CD8-positive, alpha-beta memory T cell (primary cell): ENCODE measurements around the gene ENO2. TPM values are rescaled to one million over a fixed set of nuclear protein-coding genes. Genes with fewer than 3 reads are reported as not detected.
A peak's percentile ranks its signal among the peaks of the same experiment; 100 is the strongest.
"Not testable (repeated sequence)": the region's sequence is repeated elsewhere in the genome, so short reads cannot be mapped to it uniquely, and the experiment has no call there.

Experiments used
- CTCF ChIA-PET: fragments of 350-600 bp; sonication (Branson Sonifier 250); formaldehyde crosslinking; loops from one replicate; lab custom pipeline; 2021; ENCODE audit warnings: antibody characterized with exemption; lab: Charles Lee
- POLR2A ChIA-PET: fragments of 350-600 bp; sonication (Branson Sonifier 250); formaldehyde crosslinking; loops from one replicate; lab custom pipeline; 2021; ENCODE audit warnings: antibody characterized with exemption; lab: Charles Lee
- DNase-seq, 5 donors: peaks; one replicate each; pipeline versions ENCODE4 v3.0.0 to v3.0.0-alpha.2; 2020 to 2022; ENCODE audit warnings: mixed read lengths in 1 of 5
- H3K27ac ChIP-seq: one replicate; pipeline ENCODE4 v1.7.0; 2013; ENCODE audit warnings: low read depth, mild to moderate bottlenecking, low read length, moderate library complexity
- H3K27me3 ChIP-seq: 2 replicates; pipeline ENCODE4 v1.7.0; 2013; ENCODE audit warnings: low read length, mild to moderate bottlenecking; ENCODE audit not compliant: insufficient read depth, poor library complexity, severe bottlenecking
- H3K36me3 ChIP-seq: 2 replicates; pipeline ENCODE4 v1.7.0; 2013; ENCODE audit warnings: mild to moderate bottlenecking, low read length, moderate library complexity; ENCODE audit not compliant: insufficient read depth
- H3K4me1 ChIP-seq: 2 replicates; pipeline ENCODE4 v1.7.0; 2013; ENCODE audit warnings: mild to moderate bottlenecking, low read length, moderate library complexity; ENCODE audit not compliant: insufficient read depth
- H3K4me3 ChIP-seq: 2 replicates; pipeline ENCODE4 v1.7.0; 2013; ENCODE audit warnings: mild to moderate bottlenecking, low read length
- H3K9me3 ChIP-seq: 2 replicates; pipeline ENCODE4 v1.7.0; 2013; ENCODE audit warnings: mild to moderate bottlenecking, low read length
- H3K27ac Mint-ChIP-seq, 8 donors: one replicate each; pipeline ENCODE4 v1.8.0; 2020 to 2021; ENCODE audit warnings: mixed read lengths in 8 of 8, mild to moderate bottlenecking in 6 of 8, inconsistent platforms in 3 of 8, moderate library complexity in 3 of 8
- H3K27me3 Mint-ChIP-seq, 2 donors: one replicate each; pipeline ENCODE4 v1.8.0; 2020 to 2021; ENCODE audit warnings: mixed read lengths in 2 of 2, mild to moderate bottlenecking in 1 of 2, moderate library complexity in 1 of 2
- H3K36me3 Mint-ChIP-seq, 3 donors: one replicate each; pipeline ENCODE4 v1.8.0; 2020 to 2021; ENCODE audit warnings: mixed read lengths in 3 of 3, inconsistent platforms in 1 of 3, mild to moderate bottlenecking in 1 of 3
- H3K4me1 Mint-ChIP-seq, 3 donors: one replicate each; pipeline ENCODE4 v1.8.0; 2020 to 2021; ENCODE audit warnings: mixed read lengths in 3 of 3, inconsistent platforms in 1 of 3, mild to moderate bottlenecking in 1 of 3
- H3K4me3 Mint-ChIP-seq, 7 donors: one replicate each; pipeline ENCODE4 v1.8.0; 2020 to 2021; ENCODE audit warnings: mixed read lengths in 7 of 7, mild to moderate bottlenecking in 6 of 7, moderate library complexity in 4 of 7, inconsistent platforms in 2 of 7
- H3K9me3 Mint-ChIP-seq, 5 donors: one replicate each; pipeline ENCODE4 v1.8.0; 2020 to 2022; ENCODE audit warnings: mixed read lengths in 5 of 5, mild to moderate bottlenecking in 3 of 5, moderate library complexity in 2 of 5, inconsistent platforms in 1 of 5
- polyA plus RNA-seq: library from polyadenylated mRNA; unstranded; fragments of 300-500 nt; fragmentation: Illumina TruSeq; gene quantifications from one replicate; pipeline ENCODE4 v1.2.3, GENCODE V29; 2021
- total RNA-seq, 2 experiments: library from RNA; stranded (reverse); gene quantifications; one replicate each; pipeline ENCODE4 v1.2.3, GENCODE V29; 2021

ENO2 gene
- total and polyA plus RNA-seq, 3 experiments from 2014 or later, result 36.4 to 131 (median 125) TPM

DNA sequence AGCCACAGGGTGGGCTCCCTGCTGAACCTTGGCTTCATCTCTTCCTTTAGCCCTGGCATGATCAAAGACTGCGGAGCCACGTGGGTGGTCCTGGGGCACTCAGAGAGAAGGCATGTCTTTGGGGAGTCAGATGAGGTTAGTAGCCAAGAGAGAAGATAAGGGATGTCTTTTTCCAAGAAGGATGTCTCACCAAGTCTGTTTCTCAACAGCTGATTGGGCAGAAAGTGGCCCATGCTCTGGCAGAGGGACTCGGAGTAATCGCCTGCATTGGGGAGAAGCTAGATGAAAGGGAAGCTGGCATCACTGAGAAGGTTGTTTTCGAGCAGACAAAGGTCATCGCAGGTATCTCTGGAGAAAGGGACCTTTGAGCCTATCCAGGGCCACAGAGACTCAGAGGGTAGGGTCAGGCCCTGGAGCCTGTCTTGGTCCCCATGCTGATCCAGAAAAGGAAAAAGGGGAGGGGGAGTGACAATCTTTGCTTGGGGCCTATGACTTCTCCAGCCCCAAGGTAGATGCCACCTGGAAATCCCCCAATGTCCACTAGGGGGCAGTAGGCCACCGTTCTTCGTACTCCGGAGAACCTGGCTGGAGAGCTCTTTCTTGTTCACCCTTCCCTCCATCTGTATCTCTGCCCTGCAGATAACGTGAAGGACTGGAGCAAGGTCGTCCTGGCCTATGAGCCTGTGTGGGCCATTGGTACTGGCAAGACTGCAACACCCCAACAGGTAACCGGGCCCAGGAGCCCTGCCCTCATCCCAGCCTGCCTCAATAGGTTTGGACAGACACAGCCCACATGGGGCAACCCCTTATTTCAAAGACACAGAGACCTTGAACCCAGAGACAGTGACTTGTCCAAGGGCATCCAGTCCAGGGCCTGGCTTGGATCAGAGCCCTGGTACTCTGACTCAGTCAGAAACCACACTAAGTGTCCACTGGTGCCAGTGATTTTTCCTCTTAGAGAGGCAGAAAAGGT is 45.0 kb upstream of the ENO2 start:
- Mint-ChIP-seq H3K36me3 (peaks cover 2 to 66% (median 12%) of the 10 kb centered on the region in 3 donors), H3K4me3 (peak overlapping the region; percentile 85 to 96 (median 92)), H3K27me3 (no peaks in the 10 kb centered on the region), H3K4me1 (peaks cover 48 to 61% (median 52%) of the 10 kb centered on the region in 3 donors), H3K27ac (peak overlapping the region; percentile 82 to 92 (median 86)), H3K9me3 (no peaks in the 10 kb centered on the region)
- peak; percentile 76 to 87 (median 79) for DNase-seq
- Histone ChIP-seq H3K36me3 (peaks cover 23% of the 10 kb centered on the region), H3K27ac (peak overlapping the region; percentile 76), H3K4me3 (no peak overlapping the region), H3K4me1 (peaks cover 42% of the 10 kb centered on the region), H3K9me3 (no peaks in the 10 kb centered on the region), H3K27me3 (no peaks in the 10 kb centered on the region)
- ChIA-PET CTCF (interaction anchor here (0.6 to 11.0 kb wide), 32 partner anchors 11 to 256 kb away, joined by 3 to 135 read pairs (median 4); partner anchors contain the start of genes ATN1, C12orf57, C1RL and CDCA3), POLR2A (interaction anchor here (0.5 to 3.8 kb wide), 10 partner anchors 16 to 226 kb away, joined by 3 to 36 read pairs (median 4); partner anchors contain the start of genes C12orf57, CDCA3, ENO2 and MLF2)

DNA sequence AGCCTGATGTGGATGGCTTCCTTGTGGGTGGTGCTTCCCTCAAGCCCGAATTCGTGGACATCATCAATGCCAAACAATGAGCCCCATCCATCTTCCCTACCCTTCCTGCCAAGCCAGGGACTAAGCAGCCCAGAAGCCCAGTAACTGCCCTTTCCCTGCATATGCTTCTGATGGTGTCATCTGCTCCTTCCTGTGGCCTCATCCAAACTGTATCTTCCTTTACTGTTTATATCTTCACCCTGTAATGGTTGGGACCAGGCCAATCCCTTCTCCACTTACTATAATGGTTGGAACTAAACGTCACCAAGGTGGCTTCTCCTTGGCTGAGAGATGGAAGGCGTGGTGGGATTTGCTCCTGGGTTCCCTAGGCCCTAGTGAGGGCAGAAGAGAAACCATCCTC is 44.1 kb upstream of the ENO2 start:
- CTCF ChIA-PET, result interaction anchor here (1.0 to 11.0 kb wide), 17 partner anchors 14 to 534 kb away, joined by 3 to 135 read pairs (median 7); partner anchors contain the start of genes ATN1, C1R, C1RL and CDCA3
- POLR2A ChIA-PET, result not testable (repeated sequence)

DNA sequence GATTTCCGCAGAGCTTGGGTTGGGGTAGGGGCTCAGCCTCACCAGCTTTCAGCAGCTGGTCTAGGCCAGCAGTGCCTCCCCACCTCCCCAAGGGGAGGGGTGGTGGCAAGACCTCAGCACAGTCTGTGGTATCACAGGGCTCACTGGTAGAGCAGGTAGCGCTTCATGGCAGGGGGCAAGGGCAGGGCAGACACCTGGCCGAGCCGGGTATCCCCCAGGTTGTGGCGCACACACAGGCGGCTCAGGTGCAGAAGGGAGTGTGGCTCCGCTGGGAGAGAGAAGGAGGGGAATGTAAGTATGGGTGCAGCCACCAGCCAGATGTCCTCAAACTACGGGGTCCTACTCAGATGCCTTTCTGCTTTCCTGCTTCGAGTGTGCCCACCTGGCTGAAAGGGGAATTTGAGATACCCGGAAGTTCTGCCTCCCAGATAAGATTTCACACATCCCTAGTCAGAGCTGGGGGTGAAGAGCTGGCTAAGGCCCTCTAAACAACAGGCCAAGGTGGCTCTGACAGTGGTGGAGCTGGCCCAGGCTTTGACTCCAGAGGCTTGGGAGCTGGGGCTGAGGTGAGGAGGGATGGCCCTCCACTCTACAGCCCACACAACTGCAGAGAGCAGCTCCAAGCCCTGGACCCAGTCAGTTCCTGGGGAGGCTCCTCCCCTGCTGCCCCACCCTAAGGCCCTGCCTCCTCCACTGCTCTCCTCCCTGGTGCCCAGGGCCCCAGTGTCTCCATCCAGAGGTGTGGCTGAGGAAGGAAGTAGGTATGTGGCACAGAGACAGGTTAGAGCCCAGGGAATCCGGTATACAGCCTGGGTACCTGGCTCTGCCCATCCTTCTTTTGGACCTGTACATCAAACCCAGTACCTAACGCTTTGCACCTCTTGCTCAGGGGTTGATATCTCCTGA is 43.1 kb upstream of the ENO2 start:
- no peak overlapping the region for H3K27ac ChIP-seq
- H3K36me3 Mint-ChIP-seq, result peaks cover 0 to 53% (median 7%) of the 10 kb centered on the region in 3 donors

More for the DNA sequence above, 44.1 kb upstream of the ENO2 start:
- H3K4me3 ChIP-seq, H3K27me3 Mint-ChIP-seq, DNase-seq, H3K27me3 ChIP-seq, H3K9me3 ChIP-seq, H3K27ac ChIP-seq, H3K9me3 Mint-ChIP-seq: not testable (repeated sequence)
- Mint-ChIP-seq H3K27ac (peak overlapping the region in 7 of 8 donors; percentile 48 to 92 (median 77)), H3K4me3 (peak overlapping the region in 6 of 7 donors; percentile 23 to 91 (median 58)), H3K4me1 (peaks cover 49 to 67% (median 58%) of the 10 kb centered on the region in 3 donors), H3K36me3 (peaks cover 0 to 56% (median 7%) of the 10 kb centered on the region in 3 donors)
- peaks cover 17% of the 10 kb centered on the region for H3K36me3 ChIP-seq
- peaks cover 42% of the 10 kb centered on the region for H3K4me1 ChIP-seq

DNA sequence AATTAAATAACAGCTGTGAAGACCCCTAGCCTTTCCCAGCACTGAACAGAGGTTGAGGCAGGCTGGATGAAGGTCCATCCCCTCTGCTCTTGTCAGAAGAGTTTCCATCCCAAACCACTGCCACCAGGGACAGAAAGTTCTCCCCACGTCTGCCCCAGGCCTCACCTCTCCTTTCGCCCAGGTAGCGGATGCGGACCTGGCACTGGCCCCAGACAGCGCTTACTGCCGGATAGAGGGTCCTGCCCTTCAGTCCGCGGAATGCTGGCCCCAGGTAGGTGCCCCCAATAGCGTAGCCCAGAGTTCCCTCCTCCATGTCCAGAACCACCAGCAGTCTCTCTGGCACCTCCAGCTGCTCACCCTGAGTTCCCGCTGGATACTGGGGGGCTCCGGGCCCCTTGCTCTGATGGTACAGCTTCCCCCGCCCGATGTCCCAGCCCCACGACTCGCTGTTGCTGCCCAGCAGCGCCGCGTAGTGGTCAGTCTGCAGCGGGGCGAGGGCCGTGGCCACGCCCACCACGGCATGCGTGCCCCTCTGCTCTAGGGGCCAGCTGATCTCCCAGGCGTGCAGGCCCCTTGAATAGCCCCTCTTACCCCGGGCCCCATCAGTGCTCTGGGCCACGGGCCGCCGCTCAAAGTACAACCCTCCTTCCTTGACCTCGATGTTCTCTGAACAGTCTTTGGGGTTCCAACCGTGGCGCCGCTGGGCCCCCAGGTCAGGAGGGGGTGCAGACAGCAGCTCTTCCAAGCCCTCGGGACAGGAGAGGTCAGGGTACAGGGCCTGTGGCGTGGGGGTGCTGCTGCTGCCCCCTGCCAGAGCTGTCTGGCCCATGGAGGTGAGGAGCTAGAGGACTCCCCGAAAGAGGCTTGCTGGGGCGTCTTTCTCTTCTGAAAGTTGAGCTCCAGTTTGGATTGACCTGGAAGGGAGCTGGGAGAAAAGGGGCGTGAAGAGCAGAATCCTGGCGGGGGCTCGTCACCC is 42.0 kb upstream of the ENO2 start:
- Histone ChIP-seq H3K9me3 (no peaks in the 10 kb centered on the region), H3K4me1 (peaks cover 42% of the 10 kb centered on the region), H3K27me3 (no peaks in the 10 kb centered on the region), H3K4me3 (peak overlapping the region; percentile 96), H3K36me3 (peaks cover 17% of the 10 kb centered on the region), H3K27ac (peak overlapping the region; percentile 90)
- ChIA-PET POLR2A (interaction anchor here (0.5 to 3.6 kb wide), 23 partner anchors 8 to 317 kb away, joined by 3 to 46 read pairs (median 4); partner anchors contain the start of genes C12orf57, C1RL, CDCA3 and COPS7A), CTCF (interaction anchor here (0.6 to 11.0 kb wide), 61 partner anchors 9 to 272 kb away, joined by 3 to 135 read pairs (median 3); partner anchors contain the start of genes ATN1, C12orf57, C1RL and CDCA3)
- Mint-ChIP-seq H3K36me3 (peaks cover 0 to 53% (median 7%) of the 10 kb centered on the region in 3 donors), H3K27ac (peak overlapping the region; percentile 79 to 99 (median 88)), H3K4me3 (peak overlapping the region; percentile 83 to 97 (median 89)), H3K9me3 (no peaks in the 10 kb centered on the region), H3K4me1 (peaks cover 45 to 58% (median 58%) of the 10 kb centered on the region in 3 donors), H3K27me3 (no peaks in the 10 kb centered on the region)
- DNase-seq, result peak; percentile 81 to 87 (median 82)

More for the DNA sequence above, 43.1 kb upstream of the ENO2 start:
- Histone ChIP-seq H3K27me3 (no peaks in the 10 kb centered on the region), H3K9me3 (no peaks in the 10 kb centered on the region), H3K36me3 (peaks cover 17% of the 10 kb centered on the region), H3K4me3 (peak overlapping the region; percentile 96), H3K4me1 (peaks cover 42% of the 10 kb centered on the region)
- POLR2A ChIA-PET, result interaction anchor here (1.1 to 3.6 kb wide), 5 partner anchors 19 to 90 kb away, joined by 4 to 46 read pairs (median 22); partner anchors contain the start of genes CDCA3, ENO2 and USP5
- H3K27me3 Mint-ChIP-seq, result no peaks in the 10 kb centered on the region
- DNase-seq, result peak in 1 of 5 donors; percentile 27
- H3K9me3 Mint-ChIP-seq, result no peaks in the 10 kb centered on the region
- CTCF ChIA-PET, result interaction anchor here (0.8 to 11.0 kb wide), 28 partner anchors 7 to 535 kb away, joined by 3 to 135 read pairs (median 9); partner anchors contain the start of genes ATN1, C1R, C1RL and CDCA3
- H3K27ac Mint-ChIP-seq, result peak overlapping the region; percentile 79 to 99 (median 88)
- H3K4me1 Mint-ChIP-seq, result peaks cover 50 to 67% (median 58%) of the 10 kb centered on the region in 3 donors
- peak overlapping the region; percentile 83 to 97 (median 89) for H3K4me3 Mint-ChIP-seq

DNA sequence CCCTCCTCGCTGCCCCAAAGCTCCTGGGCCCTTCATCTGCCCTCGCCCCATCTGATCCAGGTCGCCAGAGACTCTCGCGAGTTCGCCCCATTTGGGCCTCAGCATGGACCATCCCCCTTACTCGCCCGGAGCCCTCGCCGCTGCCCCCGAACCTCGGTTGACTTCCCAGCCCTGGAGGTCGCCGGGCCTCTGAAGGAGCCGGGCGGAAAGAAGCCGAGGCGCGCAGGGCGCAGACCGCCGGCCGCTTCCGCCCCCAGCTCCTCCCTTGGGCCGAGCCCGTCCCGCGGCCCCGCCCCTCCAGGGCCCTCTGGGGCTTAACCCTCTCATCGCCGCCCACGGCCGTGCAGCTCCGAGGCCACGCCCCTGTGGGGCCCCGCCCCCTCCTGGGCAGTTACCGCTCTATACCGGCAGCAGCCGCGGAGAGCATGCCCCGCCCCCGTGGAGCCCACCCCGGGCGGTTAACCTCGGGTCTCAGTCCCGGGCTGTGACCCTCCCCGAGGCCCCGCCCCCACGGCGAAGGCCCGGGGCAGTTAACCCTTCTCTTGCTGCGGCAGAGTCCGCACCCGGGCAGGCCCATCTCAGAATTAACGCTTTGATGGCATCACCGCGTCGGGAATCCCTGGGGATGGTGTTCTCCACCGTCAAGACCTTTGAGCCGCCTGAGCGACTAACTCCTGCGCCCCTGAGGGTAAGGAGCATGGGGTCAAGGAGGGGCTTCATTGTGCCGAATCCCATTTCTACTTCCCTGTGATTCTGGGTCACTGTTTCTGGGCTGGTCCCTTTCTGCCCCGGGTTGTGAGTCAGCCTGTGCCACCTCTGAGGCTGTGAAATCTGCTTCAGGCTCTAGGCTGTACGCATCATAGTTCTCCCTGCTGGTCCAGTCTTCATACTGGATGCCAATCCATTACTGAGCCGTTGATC is 41.0 kb upstream of the ENO2 start, which contains the start of gene SPSB2:
Gene SPSB2, minus strand, starts transcription at position 210 of the 921 bp plus-strand sequence. CDS start 402 bp downstream, outside the sequence.
- Mint-ChIP-seq H3K27ac (peak within 1 kb of the TSS; percentile 85 to 99 (median 92)), H3K4me3 (peak within 1 kb of the TSS; percentile 83 to 97 (median 89)), H3K9me3 (no peaks in the 10 kb centered on the region), H3K27me3 (no peaks in the 10 kb centered on the region), H3K36me3 (peaks cover 0 to 52% (median 8%) of the 10 kb centered on the region in 3 donors), H3K4me1 (peaks cover 41 to 53% (median 52%) of the 10 kb centered on the region in 3 donors)
- Histone ChIP-seq H3K9me3 (no peaks in the 10 kb centered on the region), H3K27ac (peak within 1 kb of the TSS; percentile 90), H3K27me3 (no peaks in the 10 kb centered on the region), H3K4me1 (peaks cover 40% of the 10 kb centered on the region), H3K36me3 (peaks cover 17% of the 10 kb centered on the region), H3K4me3 (peak within 1 kb of the TSS; percentile 96)
- CTCF ChIA-PET, result interaction anchor here (0.6 to 11.0 kb wide), 56 partner anchors 9 to 268 kb away, joined by 3 to 135 read pairs (median 4); partner anchors contain the start of genes ATN1, C12orf57, C1RL and CDCA3
- POLR2A ChIA-PET, result interaction anchor here (0.7 to 3.6 kb wide), 23 partner anchors 9 to 316 kb away, joined by 3 to 46 read pairs (median 4); partner anchors contain the start of genes C12orf57, C1RL, CDCA3 and COPS7A
- peak; percentile 98 to 100 (median 99) for DNase-seq
